GM21447 (cell line): ENCODE results near the gene PRSS56.
"Not testable (repeated sequence)": the region's sequence is repeated elsewhere in the genome, so short reads cannot be mapped to it uniquely, and the experiment has no call there.

Experiments
- ATAC-seq: cut with Tn5 transposase; IDR thresholded peaks from one replicate; pipeline ENCODE4 v1.9.1; 2021; ENCODE audit not compliant: unreplicated experiment

Gene PRSS56

DNA sequence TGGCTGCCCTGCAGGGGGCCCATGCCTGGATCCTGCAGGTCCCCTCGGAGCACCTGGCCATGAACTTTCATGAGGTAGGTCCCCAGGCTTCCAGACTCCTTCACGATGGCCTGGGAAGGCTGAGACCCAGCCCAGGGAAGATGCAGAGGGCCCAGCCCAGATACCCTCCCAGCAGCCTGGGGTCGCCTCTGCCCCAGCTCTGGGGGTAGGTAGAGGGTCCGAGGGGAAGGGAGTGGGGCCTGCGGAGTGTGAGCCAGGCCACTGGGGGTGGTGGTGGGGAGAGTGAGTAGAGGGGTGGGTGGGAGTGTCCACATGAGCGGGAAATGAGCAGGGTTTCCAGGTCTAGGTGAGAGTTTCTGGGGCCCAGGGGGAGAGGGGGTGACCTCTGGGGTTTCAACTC, 4.6 kb downstream of the PRSS56 start:
- ATAC-seq = no peak

DNA sequence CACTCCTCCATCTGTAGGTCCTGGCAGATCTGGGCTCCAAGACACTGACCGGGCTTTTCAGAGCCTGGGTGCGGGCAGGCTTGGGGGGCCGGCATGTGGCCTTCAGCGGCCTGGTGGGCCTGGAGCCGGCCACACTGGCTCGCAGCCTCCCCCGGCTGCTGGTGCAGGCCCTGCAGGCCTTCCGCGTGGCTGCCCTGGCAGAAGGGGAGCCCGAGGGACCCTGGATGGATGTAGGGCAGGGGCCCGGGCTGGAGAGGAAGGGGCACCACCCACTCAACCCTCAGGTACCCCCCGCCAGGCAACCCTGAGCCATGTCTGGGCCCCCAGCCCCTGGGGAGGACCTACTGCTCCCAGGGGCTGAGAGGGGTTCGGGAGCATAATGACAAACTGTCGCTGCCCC, 5.0 kb downstream of the PRSS56 start:
- no peak for ATAC-seq

DNA sequence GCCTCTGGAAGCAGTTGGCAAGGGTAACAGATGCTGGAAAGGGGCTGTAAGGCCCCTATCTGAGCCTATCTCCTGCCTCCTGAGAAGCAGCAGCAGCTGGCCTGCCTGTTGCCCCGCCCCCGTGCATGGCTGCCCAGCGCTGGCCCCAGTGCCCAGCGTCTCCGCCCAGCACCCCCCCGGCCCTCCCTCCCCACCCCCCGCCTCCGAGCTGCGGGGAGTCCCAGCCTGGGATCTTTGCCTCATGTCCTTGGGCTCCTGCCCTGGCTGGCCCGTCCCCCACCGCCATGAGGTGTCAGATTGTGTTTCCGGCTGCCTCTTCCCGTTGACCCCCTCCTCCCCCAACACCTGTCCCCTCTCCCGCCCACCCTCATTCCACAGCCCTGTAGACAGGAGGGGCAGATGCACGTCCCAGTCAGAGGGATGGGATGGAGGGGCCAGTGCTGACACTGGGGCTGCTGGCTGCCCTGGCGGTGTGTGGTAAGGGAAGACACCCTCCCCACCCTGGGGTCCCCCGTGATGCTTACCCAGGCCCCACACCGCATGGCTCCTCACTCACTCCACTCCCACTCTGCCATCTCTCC, 5.7 kb downstream of the PRSS56 start, which contains the start of gene CHRND:
CHRND (plus strand) TSS at position 370 of the 581 bp plus-strand sequence; CDS start at position 426, 56 bp downstream.
- ATAC-seq = no peak

DNA sequence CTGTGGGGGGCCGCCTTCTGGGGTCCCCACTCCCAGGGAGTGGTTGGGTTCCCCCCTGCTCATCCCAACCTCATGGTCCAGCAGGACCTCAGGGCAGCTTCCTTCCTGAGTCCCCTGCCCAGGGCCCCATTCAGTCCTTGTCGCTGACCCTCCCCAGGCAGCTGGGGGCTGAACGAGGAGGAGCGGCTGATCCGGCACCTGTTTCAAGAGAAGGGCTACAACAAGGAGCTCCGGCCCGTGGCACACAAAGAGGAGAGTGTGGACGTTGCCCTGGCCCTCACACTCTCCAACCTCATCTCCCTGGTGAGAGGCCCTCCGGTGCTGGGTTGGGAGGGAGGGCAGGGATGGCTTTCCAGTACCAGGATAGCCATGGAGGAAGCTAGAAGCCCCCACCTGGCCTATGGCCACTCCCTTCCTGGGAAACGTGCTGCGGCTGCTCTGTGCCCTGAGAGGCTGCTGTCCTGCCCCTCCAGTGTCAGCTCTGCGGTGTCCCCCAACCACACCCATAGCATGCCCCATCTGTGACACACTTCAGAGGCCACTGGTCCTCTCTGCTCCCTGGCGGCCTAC, 6.3 kb downstream of the PRSS56 start:
- no peak for ATAC-seq

DNA sequence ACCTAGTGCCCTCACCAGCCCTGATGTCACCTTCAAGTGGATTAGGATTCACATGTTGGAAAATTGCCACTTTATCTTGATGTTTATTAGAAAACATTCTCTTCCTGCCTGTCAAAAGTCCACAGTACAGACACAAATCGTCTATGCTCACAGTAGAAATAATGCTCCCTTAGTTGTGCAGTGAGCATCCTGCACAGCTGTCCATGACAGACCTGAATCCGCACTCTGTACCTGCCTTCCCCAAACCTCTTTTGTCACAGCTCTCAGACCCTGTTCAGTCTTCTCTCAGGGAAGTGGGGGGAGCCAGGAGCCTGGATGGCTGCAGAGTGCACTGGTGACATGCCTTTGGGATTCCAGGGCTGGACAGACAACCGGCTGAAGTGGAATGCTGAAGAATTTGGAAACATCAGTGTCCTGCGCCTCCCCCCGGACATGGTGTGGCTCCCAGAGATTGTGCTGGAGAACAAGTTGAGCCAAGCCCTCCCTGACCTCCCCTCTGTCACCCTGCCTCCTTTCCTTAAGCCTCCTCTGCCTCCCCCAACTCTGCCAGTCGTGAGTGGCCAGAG, 7.8 kb downstream of the PRSS56 start:
- ATAC-seq = no peak

DNA sequence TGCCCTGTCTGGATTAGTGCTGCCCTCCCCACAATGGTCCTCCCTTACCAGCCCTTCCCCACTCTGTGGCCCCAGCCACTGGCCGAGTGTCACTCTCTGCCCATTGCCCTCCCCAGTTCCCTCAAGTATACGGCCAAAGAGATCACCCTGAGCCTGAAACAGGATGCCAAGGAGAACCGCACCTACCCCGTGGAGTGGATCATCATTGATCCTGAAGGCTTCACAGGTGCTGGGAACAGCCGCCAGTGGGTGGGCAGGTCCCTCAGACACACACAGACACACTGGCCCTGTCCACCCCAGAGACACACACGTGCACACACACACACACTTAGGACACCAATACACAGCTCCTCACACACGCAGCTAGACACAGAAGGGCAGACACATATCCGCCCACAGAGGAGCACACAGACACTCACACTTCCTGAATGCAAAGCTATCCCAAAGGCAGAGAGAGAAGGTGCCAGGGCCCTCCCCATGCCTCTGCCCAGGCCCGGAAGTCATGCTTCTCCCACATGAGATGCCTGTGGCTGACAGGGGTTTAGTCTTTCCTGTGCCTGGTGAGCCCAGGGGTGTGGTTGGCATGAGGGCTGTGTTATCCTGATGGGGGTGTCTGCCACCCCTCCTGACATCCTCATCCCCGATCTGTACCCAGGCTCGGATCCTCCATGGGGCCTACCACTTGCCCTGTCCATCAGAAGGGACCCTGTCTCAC, 8.7 kb downstream of the PRSS56 start:
- ATAC-seq = no peak

DNA sequence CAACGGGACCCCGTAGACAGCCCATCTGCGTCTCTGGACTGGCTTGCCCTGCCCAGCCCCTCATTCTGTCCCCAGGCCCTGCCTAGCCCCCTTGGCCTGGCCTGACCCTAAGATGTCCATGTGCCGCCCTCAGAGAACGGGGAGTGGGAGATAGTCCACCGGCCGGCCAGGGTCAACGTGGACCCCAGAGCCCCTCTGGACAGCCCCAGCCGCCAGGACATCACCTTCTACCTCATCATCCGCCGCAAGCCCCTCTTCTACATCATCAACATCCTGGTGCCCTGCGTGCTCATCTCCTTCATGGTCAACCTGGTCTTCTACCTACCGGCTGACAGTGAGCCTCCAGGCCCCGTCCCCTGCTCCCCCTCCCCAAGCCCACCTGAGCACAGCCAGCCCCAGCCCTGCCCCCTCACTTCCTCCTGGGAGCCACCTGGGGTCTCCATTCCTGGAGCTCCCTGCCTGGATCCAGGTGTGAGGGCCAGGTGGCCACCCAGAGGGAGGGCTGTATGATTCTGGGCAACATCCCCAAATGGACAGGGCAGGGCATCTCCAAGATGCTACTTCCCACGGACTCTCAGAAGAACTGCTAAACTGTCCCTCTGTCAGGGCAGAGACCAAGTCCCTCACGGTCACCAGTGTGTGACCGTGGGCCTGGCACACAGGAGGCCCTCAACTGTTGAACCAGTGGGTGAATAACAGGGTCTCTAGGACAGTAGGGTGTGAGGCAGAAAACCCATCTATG, 9.8 kb downstream of the PRSS56 start:
- no peak for ATAC-seq

DNA sequence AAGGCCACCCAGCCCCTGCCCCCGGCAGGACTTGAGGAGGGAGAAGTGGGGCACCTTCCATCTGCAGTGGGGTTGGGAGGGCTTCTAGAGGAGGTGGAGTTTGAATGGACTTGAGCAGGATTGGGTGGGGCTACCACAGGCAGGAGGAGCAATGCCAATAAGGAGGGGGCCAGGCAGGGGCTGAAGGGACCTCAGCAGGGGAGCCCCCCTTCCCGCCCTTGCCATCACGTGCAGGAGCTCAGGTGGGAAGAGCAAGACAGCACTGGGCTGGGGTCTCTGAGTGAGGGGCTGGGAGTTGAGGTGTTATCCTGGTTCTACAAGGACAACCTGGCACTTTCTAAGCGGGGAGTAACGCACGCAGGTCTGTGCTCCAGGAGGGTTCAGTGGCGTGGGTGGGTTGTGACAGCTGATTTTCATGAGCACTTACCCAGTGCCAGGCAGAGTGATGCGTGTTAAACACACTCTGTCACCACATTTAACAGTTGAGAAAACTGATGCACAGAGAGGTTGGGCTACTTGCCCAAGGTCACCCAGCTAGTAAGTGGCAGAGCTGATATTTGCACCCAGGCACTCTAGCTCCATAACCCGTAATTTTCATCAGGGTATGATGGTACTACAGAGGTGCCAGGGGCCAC, 10.6 kb downstream of the PRSS56 start:
- no peak for ATAC-seq

DNA sequence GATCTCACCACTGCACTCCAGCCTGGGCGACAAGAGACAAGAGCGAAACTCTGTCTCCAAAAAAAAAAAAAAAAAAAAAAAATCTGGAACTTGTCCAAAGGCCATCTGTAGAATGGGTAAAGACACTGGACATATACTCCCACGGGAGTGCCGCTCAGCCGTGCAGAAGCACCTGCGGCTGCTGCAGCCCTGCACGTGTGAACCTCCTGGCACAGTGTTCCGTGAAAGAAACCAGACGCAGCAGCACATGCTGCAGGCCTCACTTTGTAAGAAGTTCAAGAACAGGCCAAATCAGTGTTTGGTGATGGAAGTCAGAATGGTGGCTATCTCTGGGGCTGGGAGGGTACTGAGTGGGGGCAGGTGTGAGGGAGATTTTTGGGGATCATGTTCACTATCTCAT, 12.2 kb downstream of the PRSS56 start:
- no peak for ATAC-seq

DNA sequence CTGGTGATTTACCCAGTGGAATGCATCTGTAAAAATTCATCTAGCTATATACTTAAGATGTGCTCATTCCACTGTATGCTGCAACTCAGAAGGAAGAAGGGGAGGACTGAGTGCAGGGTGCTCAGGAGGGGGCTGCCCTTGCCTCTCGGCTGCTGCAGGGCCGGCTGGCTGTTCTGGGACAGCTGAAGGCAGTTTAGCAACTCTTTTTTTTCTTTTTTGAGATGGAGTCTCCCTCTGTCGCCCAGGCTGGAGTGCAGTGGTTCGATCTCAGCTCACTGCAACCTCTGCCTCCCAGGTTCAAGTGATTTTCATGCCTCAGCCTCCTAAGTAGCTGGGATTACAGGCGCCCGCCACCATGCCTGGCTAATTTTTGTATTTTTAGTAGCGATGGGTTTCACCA, 12.6 kb downstream of the PRSS56 start:
- ATAC-seq = not testable (repeated sequence)

DNA sequence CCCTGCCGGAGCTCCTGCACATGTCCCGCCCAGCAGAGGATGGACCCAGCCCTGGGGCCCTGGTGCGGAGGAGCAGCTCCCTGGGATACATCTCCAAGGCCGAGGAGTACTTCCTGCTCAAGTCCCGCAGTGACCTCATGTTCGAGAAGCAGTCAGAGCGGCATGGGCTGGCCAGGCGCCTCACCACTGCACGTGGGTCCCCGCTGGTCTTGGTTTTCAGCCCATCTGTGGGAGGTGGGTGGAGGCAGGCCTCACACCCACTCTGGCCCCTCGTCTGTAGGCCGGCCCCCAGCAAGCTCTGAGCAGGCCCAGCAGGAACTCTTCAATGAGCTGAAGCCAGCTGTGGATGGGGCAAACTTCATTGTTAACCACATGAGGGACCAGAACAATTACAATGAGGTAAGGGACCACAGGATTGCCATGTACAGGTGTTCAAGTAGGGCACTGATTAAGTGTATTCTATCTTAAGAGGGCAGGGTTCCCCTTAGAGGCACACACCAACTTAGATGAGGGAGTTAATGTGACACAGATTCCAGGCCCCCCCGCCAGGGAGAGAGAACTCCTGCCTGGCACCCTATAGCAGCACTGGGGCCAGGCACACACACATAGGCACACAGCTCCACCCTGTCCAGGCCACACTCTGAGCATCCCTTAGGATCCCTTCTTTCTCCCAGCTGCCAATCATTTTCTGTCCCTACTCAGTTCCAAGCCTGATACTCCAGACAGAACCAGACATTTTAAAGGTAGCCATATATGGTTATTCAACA, 13.9 kb downstream of the PRSS56 start:
- no peak for ATAC-seq

DNA sequence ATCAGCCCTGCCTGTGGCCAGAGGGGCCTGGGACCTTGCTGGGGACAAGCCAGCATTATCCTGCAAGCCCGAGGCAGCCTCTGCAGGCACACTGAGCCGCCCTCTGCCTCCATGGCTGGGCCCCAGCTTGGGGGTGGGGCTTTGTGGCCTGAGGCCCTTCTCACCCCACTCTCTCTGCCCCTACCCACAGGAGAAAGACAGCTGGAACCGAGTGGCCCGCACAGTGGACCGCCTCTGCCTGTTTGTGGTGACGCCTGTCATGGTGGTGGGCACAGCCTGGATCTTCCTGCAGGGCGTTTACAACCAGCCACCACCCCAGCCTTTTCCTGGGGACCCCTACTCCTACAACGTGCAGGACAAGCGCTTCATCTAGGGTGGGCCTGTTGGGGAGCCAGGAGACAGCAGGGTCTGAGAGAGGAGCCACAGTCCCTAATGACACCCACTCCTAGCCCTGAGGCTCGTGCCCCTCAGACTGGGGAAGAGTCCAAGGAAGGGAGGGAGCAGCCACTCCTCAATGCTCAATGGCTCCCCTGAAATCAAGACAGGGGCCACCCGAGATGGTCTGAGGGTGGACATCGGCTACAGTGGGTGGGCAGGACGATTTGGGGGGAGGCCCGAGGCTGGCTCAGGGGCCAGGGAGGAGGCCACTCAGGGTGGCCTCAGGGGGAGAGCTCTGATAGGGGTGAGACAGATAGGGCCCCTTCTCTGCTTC, 14.9 kb downstream of the PRSS56 start:
- no peak for ATAC-seq

DNA sequence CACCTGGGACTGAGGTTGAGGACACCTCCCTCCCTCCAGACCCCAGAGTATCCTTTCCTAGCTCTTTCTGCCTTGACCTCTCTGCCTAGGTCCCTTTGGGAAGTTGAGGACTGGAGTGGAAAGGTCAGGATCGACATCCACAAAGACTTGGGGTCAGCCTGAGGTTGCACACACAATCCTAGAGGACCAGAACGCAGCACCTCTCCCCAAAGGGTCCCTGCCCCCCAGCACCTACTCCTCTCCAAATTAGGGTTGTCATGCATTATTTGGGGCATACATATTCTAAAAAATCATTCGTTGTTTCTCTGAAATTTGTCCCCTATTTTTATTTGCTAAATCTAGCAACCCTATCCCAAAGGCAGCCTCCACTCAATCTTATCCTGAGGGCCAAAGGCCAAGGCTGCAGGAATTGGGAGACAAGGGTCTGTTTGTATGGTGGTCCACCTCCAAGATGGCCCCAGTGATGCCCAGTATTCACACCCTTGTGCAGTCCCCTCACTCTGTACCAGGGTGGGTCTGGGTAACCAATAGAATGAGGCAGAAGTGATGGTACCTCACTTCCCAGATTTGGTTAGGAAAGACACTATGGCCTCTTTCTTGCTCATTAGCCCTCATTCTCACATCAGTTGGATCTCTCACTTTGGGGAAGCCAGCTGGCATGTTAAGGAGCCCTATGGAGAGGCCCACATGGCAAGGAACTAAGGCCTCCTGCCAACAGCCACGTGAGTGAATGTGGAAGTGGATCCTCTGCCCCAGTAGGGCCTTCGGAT, 15.8 kb downstream of the PRSS56 start:
- ATAC-seq = no peak

DNA sequence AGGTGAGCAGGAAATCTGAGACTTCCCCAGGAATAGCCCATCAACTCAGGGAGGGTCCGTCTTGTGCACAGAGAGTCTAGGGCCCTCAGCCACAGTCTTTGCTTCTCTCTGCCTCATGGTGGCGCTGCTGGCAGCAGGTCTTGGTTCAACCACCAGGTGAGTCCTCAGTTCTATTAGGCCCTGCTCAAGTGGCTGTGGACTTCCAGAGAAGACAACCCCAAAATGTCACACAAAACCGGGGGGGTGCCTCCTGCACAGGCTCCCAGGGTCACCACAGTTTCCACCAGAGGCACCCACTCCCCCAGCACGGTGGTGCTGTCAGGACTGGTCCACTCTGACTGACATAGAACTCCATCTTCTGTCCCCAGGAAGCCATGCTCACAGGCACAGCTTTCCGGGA, 16.9 kb downstream of the PRSS56 start:
- no peak for ATAC-seq

DNA sequence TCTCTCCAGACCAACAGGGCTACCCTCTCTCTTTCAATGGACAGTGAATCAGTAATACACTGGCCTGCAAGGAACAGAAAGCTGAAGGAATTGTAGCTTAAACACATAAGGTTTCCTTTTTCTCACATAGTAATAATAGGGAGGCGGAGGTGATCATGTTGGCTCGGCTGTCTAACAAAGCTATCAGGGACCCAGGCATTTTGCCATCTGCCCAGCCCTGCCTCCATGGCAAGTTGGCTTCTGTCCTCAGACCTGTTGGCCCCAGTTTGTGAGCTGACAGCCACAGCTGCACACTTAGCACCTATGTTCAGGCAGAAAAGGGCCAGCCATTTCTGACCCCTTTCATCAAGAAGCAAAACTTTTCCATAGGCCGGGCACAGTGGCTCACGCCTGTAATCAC, 17.3 kb downstream of the PRSS56 start:
- no peak for ATAC-seq

DNA sequence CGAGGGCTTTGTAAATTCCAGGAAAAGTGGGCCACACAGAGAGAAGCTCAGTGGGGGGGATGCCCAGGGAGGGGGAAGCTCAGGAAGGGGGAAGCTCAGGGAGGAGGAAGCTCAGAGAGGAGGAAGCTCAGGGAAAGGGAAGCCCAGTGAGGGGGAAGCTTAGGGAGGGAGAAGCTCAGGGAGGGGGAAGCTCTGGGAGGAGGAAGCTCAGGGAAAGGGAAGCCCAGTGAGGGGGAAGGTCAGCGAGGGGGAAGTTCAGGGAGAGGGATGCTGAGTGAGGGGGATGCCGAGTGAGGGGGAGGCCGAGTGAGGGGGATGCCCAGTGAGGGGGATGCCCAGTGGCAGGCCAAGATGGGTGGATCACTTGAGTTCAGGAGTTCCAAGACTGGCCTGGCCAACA, 18.5 kb downstream of the PRSS56 start:
- no peak for ATAC-seq

DNA sequence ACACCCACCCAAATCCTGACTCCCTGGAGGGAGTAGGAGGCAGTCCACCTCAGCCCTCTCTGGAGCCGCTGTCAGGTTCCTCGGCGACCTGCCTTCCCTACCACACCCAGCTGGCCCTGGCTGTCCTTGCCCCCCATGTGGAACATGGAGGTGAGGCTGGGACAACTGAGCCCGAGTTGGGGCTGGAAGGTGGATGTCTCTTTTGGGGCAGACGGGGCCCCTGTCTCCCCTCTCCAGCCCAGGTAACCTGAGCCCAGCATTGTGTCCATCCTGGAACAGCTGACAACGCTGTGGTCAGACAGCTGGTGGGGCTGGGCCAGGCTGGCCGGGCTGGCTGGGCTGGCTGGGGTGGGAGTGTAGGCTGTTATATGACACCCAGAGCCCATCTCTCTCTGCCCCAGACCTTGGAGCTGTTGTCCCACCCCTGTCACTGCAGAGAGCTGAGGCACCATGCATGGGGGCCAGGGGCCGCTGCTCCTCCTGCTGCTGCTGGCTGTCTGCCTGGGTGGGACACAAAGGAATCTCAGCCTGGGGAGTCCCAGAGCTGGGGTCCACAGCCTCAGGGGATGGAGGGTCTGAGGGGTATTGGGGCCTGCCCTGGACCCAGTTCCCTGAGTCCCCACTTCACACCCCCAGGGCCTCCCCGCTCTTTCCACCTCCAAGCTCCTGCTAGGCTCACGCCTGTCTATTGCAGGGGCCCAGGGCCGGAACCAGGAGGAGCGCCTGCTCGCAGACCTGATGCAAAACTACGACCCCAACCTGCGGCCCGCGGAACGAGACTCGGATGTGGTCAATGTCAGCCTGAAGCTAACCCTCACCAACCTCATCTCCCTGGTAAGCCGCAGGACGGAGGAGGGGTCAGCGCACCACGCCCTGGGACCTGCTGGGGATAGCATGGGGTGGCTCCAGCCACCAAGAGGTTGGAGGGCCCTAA, 19.4 kb downstream of the PRSS56 start, which contains the start of gene CHRNG:
CHRNG (plus strand) TSS at position 395 of the 934 bp plus-strand sequence; CDS start at position 451, 56 bp downstream.
- no peak for ATAC-seq
